ENCODE measurements around the gene SRGAP3. TPM values are rescaled to one million over a fixed set of nuclear protein-coding genes. Genes with fewer than 3 reads are reported as not detected.

The SRGAP3 gene
- total RNA-seq, 4 donors from 2014 or later: 6.7 to 24.8 (median 19.7) TPM

- Histone ChIP-seq H3K27me3 (no peaks in the 10 kb centered on the region), H3K27ac (no peak overlapping the region), H3K4me1 (peaks cover 0 to 7% (median 0%) of the 10 kb centered on the region in 4 donors), H3K4me3 (no peak overlapping the region), H3K36me3 (no peaks in the 10 kb centered on the region), H3K9me3 (peaks cover 0 to 4% (median 0%) of the 10 kb centered on the region in 4 donors)
- TF ChIP-seq CTCF (IDR thresholded peaks at IDR 0.05): no peak
- TF ChIP-seq POLR2A (IDR thresholded peaks at IDR 0.05): no peak
- DNase-seq: no peak
Observed at GRCh38 chr3:8980756-8981257, 268.6 kb downstream of the SRGAP3 start.

GRCh38 chr3:8979262-8979661 is 270.2 kb downstream of the SRGAP3 start:
- TF ChIP-seq CTCF (IDR thresholded peaks at IDR 0.05) (no peak), POLR2A (IDR thresholded peaks at IDR 0.05) (no peak)
- DNase-seq: no peak
- H3K27me3 ChIP-seq: no peaks in the 10 kb centered on the region
- H3K36me3 ChIP-seq: no peaks in the 10 kb centered on the region
- H3K4me1 ChIP-seq: peaks cover 0 to 7% (median 0%) of the 10 kb centered on the region in 4 donors
- no peak overlapping the region for H3K27ac ChIP-seq
- H3K4me3 ChIP-seq: no peak overlapping the region
- H3K9me3 ChIP-seq: peaks cover 0 to 4% (median 0%) of the 10 kb centered on the region in 4 donors

- DNase-seq: no peak
- H3K27me3 ChIP-seq: no peaks in the 10 kb centered on the region
- H3K36me3 ChIP-seq: no peaks in the 10 kb centered on the region
- no peak overlapping the region for H3K27ac ChIP-seq
- no peak overlapping the region for H3K4me3 ChIP-seq
- peaks cover 0 to 7% (median 0%) of the 10 kb centered on the region in 4 donors for H3K4me1 ChIP-seq
- H3K9me3 ChIP-seq: peaks cover 0 to 4% (median 0%) of the 10 kb centered on the region in 4 donors
- TF ChIP-seq POLR2A (IDR thresholded peaks at IDR 0.05) (no peak), CTCF (IDR thresholded peaks at IDR 0.05) (no peak)
Observed at GRCh38 chr3:8978551-8978950, 270.9 kb downstream of the SRGAP3 start.

- Histone ChIP-seq H3K27me3 (no peaks in the 10 kb centered on the region), H3K4me3 (no peak overlapping the region), H3K27ac (no peak overlapping the region), H3K36me3 (no peaks in the 10 kb centered on the region), H3K9me3 (peaks cover 0 to 4% (median 0%) of the 10 kb centered on the region in 4 donors), H3K4me1 (no peaks in the 10 kb centered on the region)
- no peak for DNase-seq
- TF ChIP-seq POLR2A (IDR thresholded peaks at IDR 0.05) (no peak), CTCF (IDR thresholded peaks at IDR 0.05) (no peak)
Observed at GRCh38 chr3:8976540-8977182, 272.8 kb downstream of the SRGAP3 start.

- Histone ChIP-seq H3K27me3 (no peaks in the 10 kb centered on the region), H3K4me3 (no peak overlapping the region), H3K4me1 (no peaks in the 10 kb centered on the region), H3K36me3 (no peaks in the 10 kb centered on the region), H3K27ac (no peak overlapping the region), H3K9me3 (peaks cover 0 to 4% (median 0%) of the 10 kb centered on the region in 4 donors)
- TF ChIP-seq CTCF (IDR thresholded peaks at IDR 0.05): no peak
- no peak for TF ChIP-seq POLR2A (IDR thresholded peaks at IDR 0.05)
- DNase-seq: no peak
Observed at GRCh38 chr3:8975081-8976020, 274.1 kb downstream of the SRGAP3 start.
